Thyroid gland (tissue), 4 donors: ENCODE results near the gene CUEDC2.

Experiments
- POLR2A ChIP-seq, 2 donors: fragments of 450-650 bp; IDR thresholded peaks; one replicate each; pipeline ENCODE4 v1.6.1; 2017; ENCODE audit warnings: antibody characterized with exemption in 2 of 2, mild to moderate bottlenecking in 2 of 2, moderate library complexity in 1 of 2
- TF ChIP-seq, protein P1 (sequence below), 6 experiments: fragments of 200-600 bp in 3 of 6; fragments of 450-650 bp in 3 of 6; sonication (generic) in 3 of 6; IDR thresholded peaks; one replicate each; pipeline ENCODE4 v1.5.1; 2016 to 2019; ENCODE audit warnings: antibody characterized with exemption in 6 of 6, mild to moderate bottlenecking in 2 of 6, inconsistent platforms in 1 of 6, moderate library complexity in 1 of 6

DNA sequence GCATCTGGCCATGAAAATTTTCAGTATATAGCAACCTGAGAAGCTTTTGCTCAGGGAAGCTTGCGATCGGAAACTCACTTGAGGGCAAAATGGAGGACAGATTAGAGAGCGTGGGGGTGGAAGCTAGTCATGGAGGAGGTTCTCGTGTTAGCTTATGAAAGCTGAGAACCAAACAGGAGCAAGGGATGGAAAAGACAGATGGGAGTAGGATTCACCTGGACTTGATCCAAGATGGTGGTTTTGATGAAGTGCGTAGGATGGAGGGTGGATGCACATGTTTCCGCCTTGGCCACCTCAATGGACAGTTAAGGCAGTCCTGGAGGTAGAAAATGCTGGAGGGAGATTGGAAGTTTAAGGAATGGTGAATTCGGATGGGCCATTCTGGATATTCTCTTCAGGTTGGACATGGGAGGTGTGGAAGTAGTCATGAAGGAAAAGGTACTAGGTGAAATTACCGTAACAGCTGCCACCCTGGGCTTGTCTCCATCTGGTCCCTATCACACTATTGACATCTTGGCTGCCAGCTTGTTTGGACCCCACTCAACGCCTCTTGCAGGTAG, 25.3 kb upstream of the CUEDC2 start:
- TF ChIP-seq, protein P1, sequence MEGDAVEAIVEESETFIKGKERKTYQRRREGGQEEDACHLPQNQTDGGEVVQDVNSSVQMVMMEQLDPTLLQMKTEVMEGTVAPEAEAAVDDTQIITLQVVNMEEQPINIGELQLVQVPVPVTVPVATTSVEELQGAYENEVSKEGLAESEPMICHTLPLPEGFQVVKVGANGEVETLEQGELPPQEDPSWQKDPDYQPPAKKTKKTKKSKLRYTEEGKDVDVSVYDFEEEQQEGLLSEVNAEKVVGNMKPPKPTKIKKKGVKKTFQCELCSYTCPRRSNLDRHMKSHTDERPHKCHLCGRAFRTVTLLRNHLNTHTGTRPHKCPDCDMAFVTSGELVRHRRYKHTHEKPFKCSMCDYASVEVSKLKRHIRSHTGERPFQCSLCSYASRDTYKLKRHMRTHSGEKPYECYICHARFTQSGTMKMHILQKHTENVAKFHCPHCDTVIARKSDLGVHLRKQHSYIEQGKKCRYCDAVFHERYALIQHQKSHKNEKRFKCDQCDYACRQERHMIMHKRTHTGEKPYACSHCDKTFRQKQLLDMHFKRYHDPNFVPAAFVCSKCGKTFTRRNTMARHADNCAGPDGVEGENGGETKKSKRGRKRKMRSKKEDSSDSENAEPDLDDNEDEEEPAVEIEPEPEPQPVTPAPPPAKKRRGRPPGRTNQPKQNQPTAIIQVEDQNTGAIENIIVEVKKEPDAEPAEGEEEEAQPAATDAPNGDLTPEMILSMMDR (IDR thresholded peaks at IDR 0.05): no peak
- TF ChIP-seq POLR2A (IDR thresholded peaks at IDR 0.05): no peak
